Mammary epithelial cell (primary cell): ENCODE measurements around the gene UMPS.
"Not testable (repeated sequence)": the region's sequence is repeated elsewhere in the genome, so short reads cannot be mapped to it uniquely, and the experiment has no call there.

Experiments used
- CTCF ChIP-seq, 2 donors: IDR thresholded peaks in 1 of 2; conservative IDR thresholded peaks in 1 of 2; 2 replicates each; pipeline ENCODE4 v1.5.1; 2011 to 2012; ENCODE audit warnings: inconsistent platforms in 2 of 2, low read length in 2 of 2, mild to moderate bottlenecking in 2 of 2, control low read depth in 1 of 2, low read depth in 1 of 2; ENCODE audit not compliant: insufficient read depth in 1 of 2; ENCODE audit errors: extremely low read depth in 1 of 2
- EZH2 ChIP-seq: IDR thresholded peaks from 2 replicates; pipeline ENCODE4 v1.6.1; 2012; ENCODE audit warnings: low read length, inconsistent platforms, borderline replicate concordance

GRCh38 chr3:124749877-124750276, 19.6 kb downstream of the UMPS start:
- TF ChIP-seq CTCF (conservative IDR thresholded peaks at IDR 0.05 in 1 of 2, IDR thresholded peaks at IDR 0.05 in 1 of 2; ENCODE audit: extremely low read depth in 1 of 2, insufficient read depth in 1 of 2, low read depth in 1 of 2, low read length in 2 of 2); EZH2: not testable (repeated sequence)
